ENCODE data around the gene TP63. TPM values are rescaled to one million over a fixed set of nuclear protein-coding genes. Genes with fewer than 3 reads are reported as not detected.

TP63 gene
- polyA plus RNA-seq, 1 donor from 2014 or later: 0.12 TPM

DNA sequence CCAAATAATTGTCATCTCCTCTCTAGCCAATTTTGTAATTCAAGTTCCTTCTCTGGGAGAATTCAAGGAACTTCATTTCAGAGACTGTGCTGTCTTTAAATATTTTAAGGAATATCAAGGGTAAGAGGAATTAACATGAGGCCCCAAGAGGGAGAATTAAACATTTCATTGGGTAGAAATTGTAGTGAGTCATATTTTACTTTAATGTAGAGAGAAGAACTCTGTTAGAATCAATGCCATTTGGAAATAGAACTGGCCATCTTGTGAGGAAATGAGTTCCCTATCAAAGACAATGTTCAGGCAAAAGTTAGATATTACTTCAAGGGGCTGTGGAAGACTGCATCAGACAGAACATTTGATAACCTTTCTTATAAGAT lies 43.5 kb upstream of the TP63 start:
- H3K9ac ChIP-seq (ENCODE audit: low read length): no peak overlapping the region
- no peak for TF ChIP-seq TAF1 (IDR thresholded peaks at IDR 0.05; ENCODE audit: low read depth)
- no peak for TF ChIP-seq EP300 (conservative IDR thresholded peaks at IDR 0.05; ENCODE audit: poor library complexity, severe bottlenecking)
- TF ChIP-seq SMC3 (conservative IDR thresholded peaks at IDR 0.05; ENCODE audit: poor library complexity): no peak
- TF ChIP-seq MXI1 (conservative IDR thresholded peaks at IDR 0.05; ENCODE audit: poor library complexity, severe bottlenecking): no peak
- TF ChIP-seq, protein P1, sequence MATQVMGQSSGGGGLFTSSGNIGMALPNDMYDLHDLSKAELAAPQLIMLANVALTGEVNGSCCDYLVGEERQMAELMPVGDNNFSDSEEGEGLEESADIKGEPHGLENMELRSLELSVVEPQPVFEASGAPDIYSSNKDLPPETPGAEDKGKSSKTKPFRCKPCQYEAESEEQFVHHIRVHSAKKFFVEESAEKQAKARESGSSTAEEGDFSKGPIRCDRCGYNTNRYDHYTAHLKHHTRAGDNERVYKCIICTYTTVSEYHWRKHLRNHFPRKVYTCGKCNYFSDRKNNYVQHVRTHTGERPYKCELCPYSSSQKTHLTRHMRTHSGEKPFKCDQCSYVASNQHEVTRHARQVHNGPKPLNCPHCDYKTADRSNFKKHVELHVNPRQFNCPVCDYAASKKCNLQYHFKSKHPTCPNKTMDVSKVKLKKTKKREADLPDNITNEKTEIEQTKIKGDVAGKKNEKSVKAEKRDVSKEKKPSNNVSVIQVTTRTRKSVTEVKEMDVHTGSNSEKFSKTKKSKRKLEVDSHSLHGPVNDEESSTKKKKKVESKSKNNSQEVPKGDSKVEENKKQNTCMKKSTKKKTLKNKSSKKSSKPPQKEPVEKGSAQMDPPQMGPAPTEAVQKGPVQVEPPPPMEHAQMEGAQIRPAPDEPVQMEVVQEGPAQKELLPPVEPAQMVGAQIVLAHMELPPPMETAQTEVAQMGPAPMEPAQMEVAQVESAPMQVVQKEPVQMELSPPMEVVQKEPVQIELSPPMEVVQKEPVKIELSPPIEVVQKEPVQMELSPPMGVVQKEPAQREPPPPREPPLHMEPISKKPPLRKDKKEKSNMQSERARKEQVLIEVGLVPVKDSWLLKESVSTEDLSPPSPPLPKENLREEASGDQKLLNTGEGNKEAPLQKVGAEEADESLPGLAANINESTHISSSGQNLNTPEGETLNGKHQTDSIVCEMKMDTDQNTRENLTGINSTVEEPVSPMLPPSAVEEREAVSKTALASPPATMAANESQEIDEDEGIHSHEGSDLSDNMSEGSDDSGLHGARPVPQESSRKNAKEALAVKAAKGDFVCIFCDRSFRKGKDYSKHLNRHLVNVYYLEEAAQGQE (IDR thresholded peaks at IDR 0.05; ENCODE audit: borderline replicate concordance): no peak
- TF ChIP-seq CTCF (IDR thresholded peaks at IDR 0.05; ENCODE audit: poor library complexity, severe bottlenecking): no peak
- TF ChIP-seq POLR2AphosphoS5 (IDR thresholded peaks at IDR 0.05): no peak
- no peak for TF ChIP-seq EZH2 (IDR thresholded peaks at IDR 0.05; ENCODE audit: borderline replicate concordance, insufficient read depth, low read length, poor library complexity, severe bottlenecking)
- no peak for TF ChIP-seq RAD21 (conservative IDR thresholded peaks at IDR 0.05)
- H3K27me3 ChIP-seq (ENCODE audit: insufficient read depth, low read depth, low read length): no peaks in the 10 kb centered on the region
- no peak overlapping the region for H3K27ac ChIP-seq (ENCODE audit: low read length)
- no peak overlapping the region for H3K4me2 ChIP-seq (ENCODE audit: low read length)
- no peaks in the 10 kb centered on the region for H3K9me3 ChIP-seq (ENCODE audit: low read length)
- H3F3A ChIP-seq (ENCODE audit: insufficient read depth, low read length, poor library complexity, severe bottlenecking): no peaks in the 10 kb centered on the region
- H3K9me2 ChIP-seq (ENCODE audit: insufficient read depth, low read length): no peaks in the 10 kb centered on the region
- H3K36me3 ChIP-seq (ENCODE audit: insufficient read depth, low read length): no peaks in the 10 kb centered on the region
- H2AFZ ChIP-seq (ENCODE audit: low read depth, low read length): no peak overlapping the region
- H3K4me3 ChIP-seq (ENCODE audit: low read length): no peak overlapping the region
- H4K20me1 ChIP-seq (ENCODE audit: insufficient read depth): no peaks in the 10 kb centered on the region
- H3K79me2 ChIP-seq (replicated peaks; ENCODE audit: insufficient read depth, low read length): no peaks in the 10 kb centered on the region

- H3K4me2 ChIP-seq (ENCODE audit: low read length): no peak overlapping the region
- no peaks in the 10 kb centered on the region for H3K9me2 ChIP-seq (ENCODE audit: insufficient read depth, low read length)
- no peaks in the 10 kb centered on the region for H3F3A ChIP-seq (ENCODE audit: insufficient read depth, low read length, poor library complexity, severe bottlenecking)
- H4K20me1 ChIP-seq (ENCODE audit: insufficient read depth): no peaks in the 10 kb centered on the region
- H3K9me3 ChIP-seq (ENCODE audit: low read length): no peaks in the 10 kb centered on the region
- no peaks in the 10 kb centered on the region for H3K27me3 ChIP-seq (ENCODE audit: insufficient read depth, low read depth, low read length)
- no peak overlapping the region for H3K4me3 ChIP-seq (ENCODE audit: low read length)
- no peak overlapping the region for H3K27ac ChIP-seq (ENCODE audit: low read length)
- H3K9ac ChIP-seq (ENCODE audit: low read length): no peak overlapping the region
- TF ChIP-seq RAD21 (conservative IDR thresholded peaks at IDR 0.05): no peak
- no peak for TF ChIP-seq EZH2 (IDR thresholded peaks at IDR 0.05; ENCODE audit: borderline replicate concordance, insufficient read depth, low read length, poor library complexity, severe bottlenecking)
- TF ChIP-seq EP300 (conservative IDR thresholded peaks at IDR 0.05; ENCODE audit: poor library complexity, severe bottlenecking): no peak
- TF ChIP-seq MXI1 (conservative IDR thresholded peaks at IDR 0.05; ENCODE audit: poor library complexity, severe bottlenecking): no peak
- TF ChIP-seq CTCF (IDR thresholded peaks at IDR 0.05; ENCODE audit: poor library complexity, severe bottlenecking): no peak
- TF ChIP-seq SMC3 (conservative IDR thresholded peaks at IDR 0.05; ENCODE audit: poor library complexity): no peak
- TF ChIP-seq POLR2AphosphoS5 (IDR thresholded peaks at IDR 0.05): no peak
- no peak for TF ChIP-seq TAF1 (IDR thresholded peaks at IDR 0.05; ENCODE audit: low read depth)
- no peaks in the 10 kb centered on the region for H3K79me2 ChIP-seq (replicated peaks; ENCODE audit: insufficient read depth, low read length)
- H2AFZ ChIP-seq (ENCODE audit: low read depth, low read length): no peak overlapping the region
- H3K36me3 ChIP-seq (ENCODE audit: insufficient read depth, low read length): no peaks in the 10 kb centered on the region
These were observed 43.1 kb upstream of the TP63 start for GRCh38 chr3:189588070-189588469.
